Measurements from ENCODE around the gene CNBP.

CNBP gene

DNA sequence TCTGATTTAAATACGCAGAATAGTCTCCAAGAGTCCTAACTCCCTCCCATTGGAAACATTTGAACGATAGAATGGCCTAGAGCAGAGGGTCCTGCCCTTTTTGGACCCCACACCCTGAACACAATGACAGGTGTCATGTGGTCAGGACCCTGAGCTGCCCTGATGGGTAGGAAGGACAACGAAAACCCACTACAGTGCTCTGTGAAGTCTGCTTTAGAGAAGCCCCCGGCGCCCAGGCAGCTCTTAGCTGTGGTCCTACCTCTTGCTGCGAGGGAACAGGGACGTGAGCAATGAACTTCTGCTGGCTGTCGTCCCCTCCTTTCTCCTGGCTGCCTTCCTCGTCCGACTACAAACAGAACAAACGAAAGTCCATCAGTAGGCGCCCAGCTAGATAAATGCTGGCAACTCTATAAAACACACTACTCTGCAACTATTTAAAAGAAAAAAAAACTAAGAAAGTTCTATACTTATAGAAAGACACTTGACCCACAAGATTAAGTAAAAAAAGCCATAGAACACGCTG is 53.3 kb downstream of the CNBP start:
- no peak for DNase-seq

DNA sequence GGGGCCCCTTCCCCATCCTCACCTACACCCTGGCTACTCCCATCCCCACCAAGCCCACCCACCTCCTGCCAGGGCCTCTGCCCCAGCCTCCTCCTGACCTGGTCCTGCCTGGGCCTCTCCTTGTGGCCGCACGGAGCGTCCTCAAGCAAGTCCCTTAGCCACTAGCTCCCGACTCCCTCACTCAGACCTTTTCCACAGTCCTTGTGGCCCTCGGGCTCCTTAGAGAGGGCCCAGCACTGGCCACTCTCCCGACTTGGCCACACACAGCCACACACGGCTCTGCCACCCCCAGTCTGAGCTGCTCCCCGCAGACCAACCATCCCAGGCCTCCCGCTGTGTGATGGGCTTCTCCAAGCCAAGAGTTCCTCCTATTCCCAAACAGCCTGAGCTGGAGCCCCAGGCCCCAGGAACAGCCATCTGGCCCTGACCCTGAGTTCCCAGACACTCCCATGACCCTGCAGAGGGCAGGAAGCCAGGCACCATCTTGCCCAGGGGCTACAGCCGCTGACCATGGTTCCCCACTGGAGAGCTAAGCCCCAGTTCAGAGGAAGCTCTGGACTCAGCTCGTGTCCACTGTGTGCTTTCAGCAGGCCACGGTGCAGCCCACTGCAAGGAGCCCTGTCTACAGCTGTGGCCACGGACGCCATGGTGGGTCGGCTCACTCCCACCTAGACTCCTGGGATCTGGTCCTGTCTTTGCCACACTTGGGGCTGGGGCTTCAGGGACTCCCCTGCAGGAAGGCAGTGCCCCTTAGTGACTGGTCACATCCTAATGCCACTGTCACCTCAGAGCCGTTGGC is 55.1 kb downstream of the CNBP start:
- no peak for DNase-seq

GRCh38 chr3:129126726-129127280 is 56.9 kb downstream of the CNBP start:
- no peak for DNase-seq

- DNase-seq, result no peak
Measured at GRCh38 chr3:129123314-129124060, 60.2 kb downstream of the CNBP start.

GRCh38 chr3:129122412-129123011 is 61.2 kb downstream of the CNBP start:
- DNase-seq, result no peak

DNA sequence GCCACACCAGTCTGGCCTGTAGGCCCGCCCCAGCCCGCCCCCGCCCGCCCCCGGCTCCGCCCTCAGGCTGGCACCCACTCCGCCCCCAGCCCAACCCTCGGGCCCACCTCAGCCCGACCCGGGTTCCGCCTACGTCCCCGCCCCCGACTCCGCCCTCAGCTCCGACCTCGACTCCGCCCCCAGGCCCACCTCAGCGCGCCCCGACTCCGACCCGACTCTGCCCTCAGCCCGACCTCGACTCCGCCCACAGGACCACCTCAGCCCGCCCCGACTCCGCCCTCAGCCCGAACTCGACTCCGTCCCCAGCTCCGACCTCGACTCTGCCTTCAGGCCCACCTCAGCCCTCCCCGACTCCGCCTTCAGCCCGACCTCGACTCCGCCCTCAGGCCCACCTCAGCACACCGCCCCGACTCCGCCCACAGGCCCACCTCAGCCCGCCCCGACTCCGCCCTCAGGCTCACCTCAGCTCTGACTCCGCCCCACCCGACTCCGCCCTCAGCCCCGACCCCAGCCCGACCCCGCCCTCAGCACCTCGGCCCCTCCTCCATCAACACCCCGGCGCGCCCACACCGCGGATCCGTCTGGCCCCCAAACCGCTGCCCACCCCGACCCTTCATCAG is 61.8 kb downstream of the CNBP start, which contains the start of gene RAB43:
RAB43 (minus strand) TSS at position 13 of the 620 bp plus-strand sequence. CDS start 315 bp downstream, outside the sequence.
- DNase-seq, result peak; percentile 94

DNA sequence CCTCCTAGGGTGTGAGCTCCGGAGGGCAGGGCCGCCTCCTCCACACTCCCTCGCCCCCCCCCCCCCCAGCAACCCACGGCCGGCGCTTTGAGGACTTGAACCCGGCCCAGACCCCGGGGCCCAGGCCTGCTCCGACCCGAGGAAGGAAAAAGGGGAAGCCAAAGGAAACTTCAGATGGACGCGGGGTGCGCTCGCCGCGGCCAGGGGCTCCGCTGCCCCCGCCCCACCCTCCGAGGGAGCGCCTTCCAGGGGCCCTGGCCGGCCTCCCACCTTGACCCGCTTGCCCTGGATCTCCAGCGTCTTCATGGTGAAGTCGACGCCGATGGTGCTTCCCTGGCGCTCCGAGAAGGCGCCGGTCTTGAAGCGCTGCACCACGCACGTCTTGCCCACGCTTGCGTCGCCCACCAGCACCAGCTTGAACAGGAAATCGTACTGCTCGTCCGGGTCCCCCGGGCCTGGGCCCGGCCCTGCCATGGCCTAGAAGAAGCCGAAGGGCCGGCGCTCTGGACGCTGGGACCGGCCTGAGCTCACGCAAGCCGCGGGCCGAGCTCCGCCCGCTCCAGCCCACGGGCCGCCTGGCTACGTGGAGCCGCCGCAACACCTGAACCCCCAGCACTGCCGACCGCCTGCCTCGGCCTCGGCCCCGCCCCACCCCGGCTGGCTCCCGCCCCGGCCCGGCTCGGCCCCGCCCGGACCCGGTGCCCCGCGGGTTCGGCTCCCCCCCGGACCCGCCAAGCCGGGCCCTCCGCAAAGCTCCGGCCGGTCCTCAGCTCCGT is 62.5 kb downstream of the CNBP start:
- peak; percentile 81 for DNase-seq

DNA sequence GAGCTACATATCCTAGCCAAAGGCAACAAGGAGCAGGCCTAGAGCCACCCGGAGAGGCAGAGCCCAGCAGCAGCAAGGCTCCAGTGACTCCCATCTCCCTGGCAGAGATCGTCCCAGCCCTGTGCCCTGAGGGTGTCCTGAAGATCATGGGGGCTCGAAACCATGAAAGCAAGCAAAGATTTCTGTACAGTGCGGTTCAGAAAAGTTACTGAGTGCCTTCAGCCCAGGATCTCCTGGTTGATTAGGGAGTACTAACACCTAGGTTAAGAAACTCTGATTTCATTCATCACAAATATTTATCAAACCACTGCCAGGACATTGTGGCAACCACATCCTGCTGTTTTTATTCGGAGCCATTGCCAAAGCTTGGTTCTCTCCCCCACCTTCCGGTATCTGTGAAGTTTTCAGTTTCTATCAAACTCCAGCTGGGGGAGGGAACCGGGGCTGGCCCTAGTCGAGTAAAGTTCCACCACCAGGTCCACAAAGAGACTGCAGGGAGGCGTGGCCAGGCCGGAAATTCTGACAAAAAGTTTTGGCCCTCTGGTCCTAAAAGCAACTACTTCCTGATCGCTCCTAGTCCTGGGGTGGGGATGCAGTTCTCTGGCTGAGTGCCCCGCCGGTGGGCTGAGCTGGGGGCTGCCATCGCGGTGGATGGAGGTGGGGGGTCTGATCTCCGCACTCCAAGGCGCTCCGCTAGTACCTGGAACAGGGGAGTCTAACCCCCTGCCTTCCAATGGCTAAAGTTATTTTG is 63.3 kb downstream of the CNBP start:
- DNase-seq, result peak; percentile 89

DNA sequence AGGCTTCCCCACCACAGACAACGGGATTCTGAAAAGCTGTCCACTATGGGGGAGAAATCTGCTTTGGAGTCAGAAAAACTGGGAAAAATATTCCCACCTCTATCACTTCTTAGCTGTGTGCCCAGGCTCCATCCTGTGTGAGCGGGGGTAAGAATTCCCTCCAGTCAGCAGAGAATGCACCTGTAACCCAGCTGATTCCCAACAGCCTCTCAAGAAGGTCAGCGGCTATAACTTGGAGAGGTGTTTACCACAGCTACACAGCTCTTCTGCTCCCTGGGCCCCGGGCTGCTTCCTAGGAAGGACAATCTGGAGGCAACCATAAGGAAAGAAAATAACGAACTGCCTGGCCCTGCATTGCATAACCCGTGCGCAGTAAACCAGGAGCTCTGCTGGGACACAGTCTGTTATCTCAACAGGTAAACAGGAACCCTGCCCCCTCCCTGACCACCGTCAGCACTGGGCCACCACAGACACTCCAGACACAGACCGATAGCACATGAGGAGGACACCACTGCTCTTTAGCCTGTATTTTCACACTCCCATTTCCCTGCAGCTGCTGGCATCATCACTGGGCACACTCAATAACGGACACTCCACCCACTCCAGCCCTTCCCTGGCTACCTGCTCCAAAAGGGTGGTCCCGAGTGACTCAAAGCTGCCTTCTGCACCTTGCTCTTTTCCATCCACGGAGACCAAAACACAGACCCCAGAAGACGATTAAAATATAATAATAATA is 64.2 kb downstream of the CNBP start:
- no peak for DNase-seq

DNA sequence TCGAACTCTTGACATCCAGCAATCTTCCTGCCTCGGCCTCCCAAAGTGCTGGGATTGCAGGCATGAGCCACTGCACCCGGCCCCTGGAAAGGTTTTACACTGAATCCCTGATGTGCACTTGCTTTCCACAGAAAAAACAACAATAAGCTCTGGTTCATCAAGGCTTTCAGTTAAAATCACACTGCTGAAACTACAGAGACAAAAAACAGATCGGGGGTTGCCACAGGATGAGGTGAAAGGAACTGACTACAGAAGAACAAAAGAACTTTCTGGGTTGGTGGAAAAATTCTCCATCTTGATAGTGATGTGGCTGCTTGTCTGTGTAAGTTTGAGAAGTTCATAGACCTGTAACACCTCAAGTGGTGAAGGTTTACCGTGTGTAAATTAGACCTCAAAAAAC is 65.0 kb downstream of the CNBP start:
- DNase-seq, result no peak
